HFFc6 (cell line): ENCODE measurements around the gene PAEP. TPM values are rescaled to one million over a fixed set of nuclear protein-coding genes. Genes with fewer than 3 reads are reported as not detected.

ENCODE experiments used
- DNase-seq: peaks from one replicate; pipeline ENCODE4 v3.0.0-alpha.2; 2018
- H3K27ac Mint-ChIP-seq: 2 replicates; pipeline ENCODE4 v1.8.0; 2020; ENCODE audit warnings: mild to moderate bottlenecking, mixed read lengths
- H3K27me3 Mint-ChIP-seq: 2 replicates; pipeline ENCODE4 v1.8.0; 2021; ENCODE audit warnings: mild to moderate bottlenecking, moderate library complexity, mixed read lengths; ENCODE audit not compliant: insufficient read depth
- H3K36me3 Mint-ChIP-seq: 2 replicates; pipeline ENCODE4 v1.8.0; 2021; ENCODE audit warnings: low read depth, mixed read lengths
- H3K4me1 Mint-ChIP-seq: 2 replicates; pipeline ENCODE4 v1.8.0; 2020; ENCODE audit warnings: low read depth, mixed read lengths
- H3K4me3 Mint-ChIP-seq: 2 replicates; pipeline ENCODE4 v1.8.0; 2020; ENCODE audit warnings: mild to moderate bottlenecking, moderate library complexity, mixed read lengths
- H3K9me3 Mint-ChIP-seq: 2 replicates; pipeline ENCODE4 v1.8.0; 2020; ENCODE audit warnings: mild to moderate bottlenecking, mixed read lengths
- CTCF ChIP-seq: fragments of 200-600 bp; sonication (generic); IDR thresholded peaks from 2 replicates; pipeline ENCODE4 v1.5.0; 2021; ENCODE audit warnings: antibody characterized with exemption, mild to moderate bottlenecking
- total RNA-seq, 6 experiments: library from RNA; stranded (reverse); fragmentation: NEBNext Ultra II Directional; extraction: Animal tissue kit (Norgen Biotek cat#: 25700); gene quantifications; 2 replicates in 1 of 6; 3 replicates in 5 of 6; pipeline ENCODE4 v1.2.3, GENCODE V29; 2021

Gene PAEP
- total RNA-seq, 6 experiments from 2014 or later, result not detected

DNA sequence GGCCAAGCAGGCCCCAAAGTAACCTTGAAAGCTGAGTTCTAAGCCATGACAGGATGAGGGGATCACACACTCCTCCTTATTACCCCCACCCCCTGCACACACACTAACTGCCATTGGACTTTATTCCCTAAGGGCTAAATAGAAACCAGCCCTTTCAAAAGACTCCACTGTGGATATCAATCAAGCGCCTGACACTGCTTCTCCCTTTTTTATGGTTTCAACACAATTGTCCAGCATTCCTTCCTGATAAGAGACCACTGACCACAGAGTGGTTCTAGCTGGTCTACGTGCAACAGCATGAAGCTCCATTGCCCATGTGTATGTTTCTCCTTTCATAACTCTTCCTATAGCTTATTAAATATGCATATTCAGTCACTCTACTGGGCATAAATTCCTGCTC lies 34.7 kb downstream of the PAEP start:
- H3K4me3 Mint-ChIP-seq, result no peak overlapping the region
- no peak for DNase-seq
- peaks cover 9% of the 10 kb centered on the region for H3K27me3 Mint-ChIP-seq
- TF ChIP-seq CTCF, result no peak
- no peaks in the 10 kb centered on the region for H3K36me3 Mint-ChIP-seq
- no peak overlapping the region for H3K27ac Mint-ChIP-seq
- H3K9me3 Mint-ChIP-seq, result no peaks in the 10 kb centered on the region
- H3K4me1 Mint-ChIP-seq, result no peaks in the 10 kb centered on the region

DNA sequence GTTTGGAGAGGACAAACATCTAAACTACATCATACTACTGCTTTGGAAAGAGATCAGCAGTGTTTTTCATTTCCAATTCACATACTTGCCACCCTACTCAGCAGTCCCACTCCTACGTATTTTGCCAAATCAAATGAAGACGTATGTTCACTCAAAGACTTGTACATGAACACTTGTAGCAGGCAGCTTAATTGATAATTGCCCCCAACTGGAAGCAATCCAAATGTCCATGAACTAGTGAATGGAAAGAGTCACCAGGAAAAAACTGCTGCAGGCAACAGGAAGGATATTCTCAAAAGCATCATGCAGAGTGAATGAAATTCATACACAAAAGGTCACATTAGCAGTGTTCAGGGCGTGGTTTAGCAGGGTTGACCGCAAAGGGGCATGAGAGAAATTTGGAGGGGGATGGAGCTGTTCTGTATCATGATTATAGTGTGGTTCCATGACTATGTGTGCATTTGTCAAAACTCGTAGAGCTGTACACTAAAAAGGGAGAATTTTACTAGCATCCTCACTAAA lies 38.8 kb downstream of the PAEP start:
- H3K9me3 Mint-ChIP-seq, result no peaks in the 10 kb centered on the region
- no peaks in the 10 kb centered on the region for H3K36me3 Mint-ChIP-seq
- DNase-seq, result no peak
- no peak for TF ChIP-seq CTCF
- no peak overlapping the region for H3K27ac Mint-ChIP-seq
- no peak overlapping the region for H3K4me3 Mint-ChIP-seq
- peaks cover 9% of the 10 kb centered on the region for H3K27me3 Mint-ChIP-seq
- no peaks in the 10 kb centered on the region for H3K4me1 Mint-ChIP-seq

DNA sequence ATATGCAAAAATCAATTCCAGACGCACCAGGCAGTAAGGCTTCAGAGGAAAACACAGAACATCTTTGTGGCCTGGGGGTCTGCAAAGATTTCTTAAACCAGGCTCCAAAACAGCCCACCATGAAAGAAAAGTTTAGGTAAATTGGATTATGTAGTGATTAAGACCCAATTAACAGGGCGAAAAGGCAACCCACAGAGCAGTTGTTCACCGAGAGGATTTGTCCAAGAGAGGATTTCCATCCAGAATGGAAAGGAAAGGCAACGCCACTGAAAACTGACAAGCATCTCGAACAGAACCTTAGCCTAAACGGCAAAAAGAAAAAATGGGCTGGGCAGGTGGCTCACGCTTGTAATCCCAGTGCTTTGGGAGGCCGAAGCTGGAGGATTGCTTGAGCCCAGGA lies 40.4 kb downstream of the PAEP start:
- TF ChIP-seq CTCF, result no peak
- Mint-ChIP-seq H3K36me3 (no peaks in the 10 kb centered on the region), H3K4me1 (no peaks in the 10 kb centered on the region), H3K9me3 (no peaks in the 10 kb centered on the region), H3K4me3 (no peak overlapping the region), H3K27me3 (peaks cover 13% of the 10 kb centered on the region), H3K27ac (no peak overlapping the region)
- DNase-seq, result no peak

DNA sequence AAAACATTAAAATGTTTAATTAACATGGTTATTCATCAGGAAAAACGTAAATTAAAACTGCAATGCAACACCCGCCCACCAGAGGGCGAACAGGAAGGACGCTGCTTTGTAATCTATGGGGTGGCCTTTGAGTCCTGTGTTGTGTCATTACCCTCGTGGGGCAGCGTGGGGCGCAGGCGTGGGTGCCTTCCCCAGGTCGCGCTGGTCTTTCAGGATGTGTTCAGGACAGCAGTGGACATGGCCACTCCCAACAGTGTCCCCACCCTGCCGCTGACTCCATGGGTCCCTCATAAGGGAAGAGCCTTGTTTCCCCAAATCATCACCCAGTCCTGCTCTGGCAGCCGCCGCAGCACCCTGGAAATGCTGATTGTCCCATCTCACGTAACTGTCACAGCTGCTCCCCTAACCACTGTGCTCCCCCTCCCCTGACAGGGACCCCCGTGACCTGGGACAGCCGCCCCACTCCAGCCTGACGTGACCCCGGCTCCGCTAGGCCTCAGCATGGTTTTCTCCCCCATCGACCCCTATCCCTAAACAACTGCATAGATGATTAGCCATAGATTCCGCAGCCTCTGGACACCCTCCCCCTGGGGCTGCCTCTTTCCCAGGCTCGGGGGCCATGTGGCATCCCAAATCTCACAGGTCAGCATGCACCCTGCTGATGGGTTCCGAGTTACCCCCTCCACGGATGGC lies 41.4 kb downstream of the PAEP start:
- DNase-seq, result peak; percentile 20
- no peaks in the 10 kb centered on the region for H3K9me3 Mint-ChIP-seq
- H3K4me3 Mint-ChIP-seq, result no peak overlapping the region
- no peaks in the 10 kb centered on the region for H3K36me3 Mint-ChIP-seq
- no peak overlapping the region for H3K27ac Mint-ChIP-seq
- peak; percentile 94 for TF ChIP-seq CTCF
- H3K27me3 Mint-ChIP-seq, result peaks cover 12% of the 10 kb centered on the region
- no peaks in the 10 kb centered on the region for H3K4me1 Mint-ChIP-seq

DNA sequence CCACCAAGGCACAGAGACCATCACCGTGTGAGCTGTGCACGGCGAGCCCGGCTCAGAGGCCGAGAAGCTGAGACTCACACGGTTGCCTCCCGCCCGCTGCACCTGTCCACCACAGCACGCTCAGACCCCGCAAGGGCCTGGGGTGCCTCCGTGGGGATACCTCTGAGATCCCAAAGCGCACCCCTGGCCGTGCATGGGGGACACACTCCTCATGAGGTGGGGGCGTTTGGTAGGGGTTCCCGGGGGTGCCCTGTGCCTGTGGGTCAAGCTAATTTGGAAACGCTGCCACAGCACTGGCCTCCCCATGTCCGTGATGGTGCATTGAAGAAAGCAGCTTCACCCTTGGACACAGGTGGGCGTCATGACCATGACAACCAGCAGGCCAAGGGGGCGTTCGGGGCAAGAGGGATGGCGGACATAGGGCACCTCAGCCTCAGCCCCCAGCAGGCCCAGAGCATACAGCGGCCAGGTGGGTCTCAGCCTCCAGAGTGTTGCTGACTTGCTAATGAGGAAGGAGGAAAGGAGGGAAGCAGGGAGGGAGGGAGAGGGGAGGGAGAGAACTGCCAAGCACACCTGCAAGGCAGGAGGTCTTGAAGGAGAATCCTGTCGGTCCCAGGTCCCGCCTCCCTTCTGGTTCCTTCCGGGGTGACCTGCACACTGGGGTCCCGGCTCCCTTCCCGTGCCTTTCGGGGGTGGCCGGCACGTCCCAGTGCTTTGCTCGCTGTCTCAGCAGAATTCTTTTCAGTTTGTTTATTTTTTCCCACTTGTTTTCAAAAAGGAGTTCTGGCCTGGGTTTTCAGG lies 43.1 kb downstream of the PAEP start:
- DNase-seq, result no peak
- Mint-ChIP-seq H3K27me3 (peaks cover 10% of the 10 kb centered on the region), H3K4me3 (no peak overlapping the region), H3K36me3 (no peaks in the 10 kb centered on the region), H3K4me1 (no peaks in the 10 kb centered on the region), H3K27ac (no peak overlapping the region), H3K9me3 (no peaks in the 10 kb centered on the region)
- no peak for TF ChIP-seq CTCF
